Stimulated activated naive CD4-positive, alpha-beta T cell treated with Interleukin-2 at 50 U/mL for 16 hours (primary cell): ENCODE data around the gene WNT5B.
A peak's percentile ranks its signal among the peaks of the same experiment; 100 is the strongest.
"Not testable (repeated sequence)": the region's sequence is repeated elsewhere in the genome, so short reads cannot be mapped to it uniquely, and the experiment has no call there.

ENCODE experiments used
- DNase-seq: peaks from one replicate; lab custom pipeline; 2025; lab: John Stamatoyannopoulos, UW

Gene WNT5B

GRCh38 chr12:1598757-1599156 is 30.3 kb upstream of the WNT5B start:
- no peak for DNase-seq

- DNase-seq = not testable (repeated sequence)
Observed at GRCh38 chr12:1602706-1603105, 26.3 kb upstream of the WNT5B start.

- DNase-seq = no peak
Observed at GRCh38 chr12:1603269-1603993, 25.6 kb upstream of the WNT5B start.

- DNase-seq = no peak
Observed at GRCh38 chr12:1604464-1604863, 24.6 kb upstream of the WNT5B start.

- peak; percentile 14 for DNase-seq
Observed at GRCh38 chr12:1605129-1606020, 23.7 kb upstream of the WNT5B start.

GRCh38 chr12:1606021-1606622 is 22.9 kb upstream of the WNT5B start:
- peak; percentile 67 for DNase-seq

GRCh38 chr12:1607940-1608712 is 20.9 kb upstream of the WNT5B start:
- no peak for DNase-seq

GRCh38 chr12:1608713-1609119 is 20.3 kb upstream of the WNT5B start:
- DNase-seq = no peak

GRCh38 chr12:1610072-1610643 is 18.9 kb upstream of the WNT5B start:
- DNase-seq = no peak

- DNase-seq = no peak
Observed at GRCh38 chr12:1611803-1612572, 17.0 kb upstream of the WNT5B start.

- DNase-seq = no peak
Observed at GRCh38 chr12:1613860-1614259, 15.2 kb upstream of the WNT5B start.

GRCh38 chr12:1614360-1614759 is 14.7 kb upstream of the WNT5B start:
- no peak for DNase-seq

- no peak for DNase-seq
Observed at GRCh38 chr12:1616233-1617066, 12.6 kb upstream of the WNT5B start.

GRCh38 chr12:1618489-1618888 is 10.5 kb upstream of the WNT5B start:
- no peak for DNase-seq

- DNase-seq = no peak
Observed at GRCh38 chr12:1619159-1619558, 9.9 kb upstream of the WNT5B start.

GRCh38 chr12:1619587-1619986 is 9.4 kb upstream of the WNT5B start:
- no peak for DNase-seq

GRCh38 chr12:1620092-1620491 is 8.9 kb upstream of the WNT5B start:
- DNase-seq = no peak

GRCh38 chr12:1622406-1622805 is 6.6 kb upstream of the WNT5B start:
- DNase-seq = no peak

GRCh38 chr12:1629338-1630132 is 504 bp downstream of the WNT5B start:
- no peak for DNase-seq
